Ecto neural progenitor cell (in vitro differentiated cells): ENCODE data around the gene PPP1R14B.
A peak's percentile ranks its signal among the peaks of the same experiment; 100 is the strongest.

Experiments
- DNase-seq: peaks from one replicate; pipeline ENCODE4 v3.0.0-alpha.2; 2018; ENCODE audit warnings: low spot score

Gene PPP1R14B

DNA sequence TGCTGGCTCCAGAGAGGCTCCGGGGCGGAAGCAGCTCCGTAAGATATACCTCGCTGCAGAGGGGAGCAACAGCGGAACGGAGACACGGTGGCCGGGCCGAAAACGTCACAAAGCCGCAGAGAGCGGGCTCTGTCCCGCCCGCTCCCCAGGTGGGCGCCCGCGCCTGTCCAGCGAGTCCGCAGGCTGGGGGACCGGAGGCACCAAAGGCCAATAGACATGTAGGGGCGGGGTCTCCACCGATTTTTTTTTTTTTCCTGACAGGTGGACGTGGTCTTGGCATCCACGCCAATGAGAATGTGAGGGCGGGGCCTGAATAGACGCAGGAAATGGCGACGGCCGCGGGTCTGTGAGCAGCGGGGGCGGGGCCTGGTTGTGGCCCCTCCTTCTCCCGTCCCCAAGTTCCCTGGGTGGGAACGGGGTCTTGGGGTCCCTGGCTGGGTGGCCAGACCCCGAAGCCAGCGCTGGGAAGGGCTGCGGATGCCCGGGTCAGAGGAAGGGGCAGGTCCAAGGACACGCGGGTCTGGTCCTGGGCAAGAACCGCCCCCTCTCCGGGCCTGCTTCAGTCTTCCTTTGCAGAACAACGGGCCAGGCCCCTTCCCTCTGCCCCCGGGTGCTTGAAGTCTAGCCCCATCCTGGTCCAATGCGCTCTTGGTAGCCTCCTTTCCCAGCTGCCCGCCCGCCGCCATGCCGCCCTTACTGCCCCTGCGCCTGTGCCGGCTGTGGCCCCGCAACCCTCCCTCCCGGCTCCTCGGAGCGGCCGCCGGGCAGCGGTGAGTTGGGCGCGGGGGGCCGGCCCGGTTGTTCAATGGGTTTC, 16.4 kb downstream of the PPP1R14B start, which contains the start of gene DNAJC4:
Gene DNAJC4 (plus strand): TSS at position 378 of the 814 bp plus-strand sequence. CDS start 307 bp downstream, at position 685.
- DNase-seq, result peak; percentile 94

DNA sequence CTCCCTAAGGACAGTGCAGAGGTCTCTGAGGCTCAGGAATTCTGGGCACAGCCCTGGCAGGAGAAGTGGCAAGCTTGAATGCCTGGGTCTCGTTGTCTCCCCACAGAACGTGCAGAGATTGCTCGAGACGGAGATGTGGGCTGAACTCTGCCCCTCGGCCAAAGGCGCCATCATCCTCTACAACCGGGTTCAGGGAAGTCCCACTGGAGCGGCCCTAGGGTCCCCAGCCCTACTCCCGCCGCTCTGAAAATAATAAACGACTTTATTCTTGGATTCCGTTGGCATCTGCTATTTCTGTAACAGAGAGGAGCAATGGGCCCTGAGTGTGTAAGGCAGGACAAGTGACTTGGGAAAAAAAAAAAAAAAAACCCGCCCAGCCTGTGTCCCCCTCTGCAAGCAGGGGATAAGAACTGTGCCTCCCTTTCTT, 17.0 kb downstream of the PPP1R14B start:
- no peak for DNase-seq

DNA sequence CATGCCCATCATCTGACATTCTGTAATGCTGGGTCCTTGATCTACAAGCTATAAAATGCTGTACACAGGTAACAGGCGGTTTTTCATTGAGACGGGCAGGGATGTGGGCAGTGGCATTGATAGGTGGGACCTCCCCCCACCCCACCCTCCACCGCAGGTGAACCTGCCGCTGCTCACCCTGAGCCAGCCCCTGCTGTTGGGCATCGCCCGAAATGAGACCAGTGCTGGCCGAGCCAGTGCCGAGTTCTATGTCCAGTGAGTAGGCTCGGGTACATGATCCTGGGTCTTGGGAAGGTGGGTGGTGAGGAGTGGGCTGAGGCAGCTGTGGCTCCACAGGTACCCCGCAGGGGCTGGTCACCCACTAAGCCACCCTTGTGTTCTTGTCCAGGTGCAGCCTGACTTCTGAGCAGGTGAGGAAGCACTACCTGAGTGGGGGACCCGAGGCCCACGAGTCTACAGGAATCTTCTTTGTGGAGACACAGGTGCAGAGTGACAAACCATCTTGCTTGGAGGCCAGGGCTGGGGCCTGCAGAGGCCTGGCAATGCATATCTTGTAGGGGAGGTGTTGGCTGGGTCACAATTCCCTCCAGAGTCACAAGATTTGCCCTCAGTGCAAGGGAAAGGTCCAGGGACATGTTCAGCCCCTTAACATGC, 17.5 kb downstream of the PPP1R14B start:
- DNase-seq, result no peak

DNA sequence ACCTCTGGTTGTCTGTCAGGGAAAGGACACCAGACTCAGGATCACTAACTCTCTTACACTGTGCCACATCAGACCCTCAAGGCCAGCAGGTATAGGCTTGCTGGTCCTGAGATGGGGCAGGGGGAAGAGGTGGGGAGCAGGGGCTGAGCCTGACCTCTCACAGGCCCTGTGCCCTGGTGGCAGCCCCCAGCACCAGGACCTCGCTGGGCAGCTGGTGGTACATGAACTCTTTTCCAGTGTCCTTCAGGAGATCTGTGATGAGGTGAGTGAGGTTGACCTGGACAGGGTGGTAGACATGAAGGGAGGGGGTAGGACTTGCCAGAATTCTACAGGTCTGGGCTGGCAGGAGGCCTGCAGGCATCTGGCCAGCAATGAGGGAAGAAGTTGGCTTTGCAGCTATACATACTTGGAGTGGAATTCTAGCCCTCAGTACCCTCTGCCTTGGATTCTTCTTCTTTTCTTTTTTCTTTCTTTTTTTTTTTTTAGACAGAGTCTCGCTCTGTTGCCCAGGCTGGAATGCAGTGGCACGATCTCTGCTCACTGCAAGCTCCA, 19.3 kb downstream of the PPP1R14B start:
- no peak for DNase-seq

DNA sequence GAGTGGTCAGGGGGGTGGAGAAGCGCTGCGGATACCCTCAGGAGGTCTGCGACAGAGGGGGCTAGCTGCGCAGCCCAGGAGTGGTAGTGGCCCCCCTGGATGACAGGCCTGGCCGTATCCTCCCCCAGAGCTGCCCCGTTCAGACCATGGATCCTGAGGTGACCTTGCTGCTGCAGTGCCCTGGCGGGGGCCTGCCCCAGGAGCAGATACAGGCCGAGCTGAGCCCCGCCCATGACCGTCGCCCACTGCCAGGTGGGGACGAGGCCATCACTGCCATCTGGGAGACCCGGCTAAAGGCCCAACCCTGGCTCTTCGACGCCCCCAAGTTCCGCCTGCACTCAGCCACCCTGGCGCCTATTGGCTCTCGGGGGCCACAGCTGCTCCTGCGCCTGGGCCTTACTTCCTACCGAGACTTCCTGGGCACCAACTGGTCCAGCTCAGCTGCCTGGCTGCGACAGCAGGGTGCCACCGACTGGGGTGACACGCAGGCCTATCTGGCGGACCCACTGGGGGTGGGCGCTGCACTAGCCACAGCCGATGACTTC, 20.2 kb downstream of the PPP1R14B start:
- no peak for DNase-seq

DNA sequence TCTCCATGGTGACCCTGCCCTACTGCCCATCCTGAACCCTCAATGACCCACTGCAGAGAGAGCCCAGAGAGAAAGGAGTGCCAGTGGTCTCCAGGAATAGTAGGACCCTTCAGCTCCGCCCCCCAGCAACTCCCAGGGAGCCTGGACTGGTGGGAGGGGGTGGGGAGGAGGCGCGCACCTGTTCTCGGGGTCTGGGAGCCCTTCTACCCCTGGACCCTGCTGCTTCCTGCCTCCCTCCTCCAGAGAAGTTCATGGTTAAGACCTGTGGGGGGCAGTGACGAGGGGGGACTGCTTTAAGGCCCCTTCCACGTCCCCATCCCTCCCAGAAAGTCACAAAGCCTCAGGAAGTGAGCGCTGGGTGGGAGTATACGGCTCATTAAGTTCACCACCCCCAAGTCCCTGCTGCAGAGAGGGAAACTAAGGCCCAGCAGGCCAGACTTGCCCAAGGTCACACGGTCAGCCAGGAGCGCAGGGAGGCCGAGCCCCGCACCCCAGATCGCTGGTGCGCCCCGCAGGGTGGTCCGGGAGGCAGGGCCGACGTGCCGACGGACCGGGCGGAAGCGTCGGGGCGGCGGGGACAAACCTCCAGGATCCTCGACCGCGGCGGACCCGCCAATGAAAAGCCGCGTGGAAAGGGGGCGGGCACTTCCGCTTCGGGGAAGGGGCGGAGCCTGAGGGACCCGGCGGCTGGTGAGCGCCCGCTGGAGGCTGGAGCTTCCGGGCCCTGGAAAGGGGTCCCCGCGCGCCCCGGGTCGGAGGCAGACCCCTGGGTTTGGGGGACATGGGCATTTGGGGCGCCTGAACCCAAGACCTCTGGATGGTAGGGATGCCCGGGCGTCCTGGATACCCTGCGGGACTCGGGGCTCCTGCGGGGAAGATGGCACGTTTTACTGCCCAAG, 20.9 kb downstream of the PPP1R14B start, which contains the start of the genes NUDT22 and TRPT1:
Gene NUDT22 (plus strand): TSS at position 667 of the 899 bp plus-strand sequence. CDS start 379 bp downstream, outside the sequence.
Gene TRPT1 (minus strand): TSS at position 579 of the 899 bp plus-strand sequence. CDS start 326 bp downstream, at position 253.
- DNase-seq, result peak; percentile 94

DNA sequence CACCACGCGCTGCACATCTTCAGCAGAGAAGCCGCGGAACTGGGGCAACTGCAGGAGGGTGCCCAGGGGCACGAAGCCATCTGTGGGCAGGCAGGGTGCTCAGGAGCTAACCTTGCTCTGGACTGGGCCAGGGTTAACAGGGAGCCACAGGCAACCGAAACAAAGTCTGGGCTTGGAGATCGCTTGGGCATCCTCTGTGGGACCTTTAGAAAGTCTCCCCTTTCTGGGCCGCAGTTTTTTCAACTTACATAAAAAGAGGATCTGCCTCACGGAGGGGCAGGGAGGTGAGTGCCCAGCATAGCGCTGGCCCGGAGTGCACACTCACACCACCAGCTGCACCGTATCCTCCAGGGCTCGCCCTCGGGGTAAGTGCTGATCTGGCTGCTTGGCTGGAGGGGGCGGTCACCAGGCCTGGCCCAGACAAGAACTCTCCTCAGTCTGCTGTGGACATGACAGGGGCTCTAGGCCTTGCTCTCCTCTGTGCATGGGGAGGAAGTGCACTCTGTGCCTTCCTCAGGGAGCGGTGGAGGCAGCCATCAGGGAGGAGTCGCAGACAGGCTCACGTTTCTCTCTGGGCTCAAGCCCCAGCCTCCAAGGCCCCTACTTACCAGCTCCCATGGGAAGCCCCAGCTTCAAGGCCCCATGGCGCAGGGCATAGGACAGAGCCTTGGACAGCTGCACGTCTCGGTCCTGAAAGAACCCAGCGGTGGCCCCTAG, 21.7 kb downstream of the PPP1R14B start:
- DNase-seq, result no peak

DNA sequence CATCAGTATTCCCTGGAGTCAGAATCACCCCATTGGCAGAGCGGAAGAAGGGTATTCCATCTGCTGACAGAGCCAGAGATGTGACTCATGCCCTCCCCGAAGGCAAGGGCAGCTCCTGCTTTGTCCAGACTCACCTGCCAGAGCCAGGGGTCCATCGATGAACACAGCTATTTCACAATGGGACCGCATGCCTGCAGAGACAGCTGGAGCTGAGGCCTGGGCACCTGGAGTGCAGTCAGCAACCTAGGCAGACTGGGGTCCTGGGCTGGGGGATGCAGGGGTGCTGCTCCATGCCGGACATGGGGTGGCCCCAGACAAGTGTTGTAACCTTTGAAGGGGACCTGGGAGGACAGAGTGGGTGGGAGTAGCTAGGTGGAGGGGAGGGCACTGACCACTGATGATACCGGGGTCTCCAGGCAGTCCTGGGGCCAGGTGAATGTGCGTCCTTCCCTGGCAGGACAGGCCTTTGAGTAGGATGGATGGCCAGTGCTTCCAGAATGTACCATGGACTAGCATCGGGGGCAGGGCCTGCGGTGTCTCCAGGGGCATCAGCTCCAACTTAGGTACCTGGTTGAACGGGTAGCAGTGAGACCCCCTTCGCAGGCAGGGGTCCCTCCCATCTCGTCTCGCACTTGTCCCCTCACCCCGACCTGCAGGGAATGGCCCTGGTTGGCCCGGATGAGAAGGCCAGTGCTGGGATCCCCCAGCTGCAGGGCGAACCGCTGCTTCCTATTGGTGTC, 22.4 kb downstream of the PPP1R14B start:
- DNase-seq, result no peak

DNA sequence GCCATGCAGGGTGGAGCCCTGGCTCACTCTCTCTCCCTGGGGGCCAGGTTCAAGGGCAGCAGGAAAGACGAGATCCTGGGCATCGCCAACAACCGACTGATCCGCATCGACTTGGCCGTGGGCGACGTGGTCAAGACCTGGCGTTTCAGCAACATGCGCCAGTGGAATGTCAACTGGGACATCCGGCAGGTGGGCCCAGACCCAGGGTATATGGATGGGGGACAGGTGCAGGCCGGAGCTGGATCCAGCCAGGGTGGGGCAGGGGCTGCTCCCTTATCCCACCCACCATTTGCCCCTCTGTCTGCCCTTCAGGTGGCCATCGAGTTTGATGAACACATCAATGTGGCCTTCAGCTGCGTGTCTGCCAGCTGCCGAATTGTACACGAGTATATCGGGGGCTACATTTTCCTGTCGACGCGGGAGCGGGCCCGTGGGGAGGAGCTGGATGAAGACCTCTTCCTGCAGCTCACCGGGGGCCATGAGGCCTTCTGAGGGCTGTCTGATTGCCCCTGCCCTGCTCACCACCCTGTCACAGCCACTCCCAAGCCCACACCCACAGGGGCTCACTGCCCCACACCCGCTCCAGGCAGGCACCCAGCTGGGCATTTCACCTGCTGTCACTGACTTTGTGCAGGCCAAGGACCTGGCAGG, 23.6 kb downstream of the PPP1R14B start:
- no peak for DNase-seq

DNA sequence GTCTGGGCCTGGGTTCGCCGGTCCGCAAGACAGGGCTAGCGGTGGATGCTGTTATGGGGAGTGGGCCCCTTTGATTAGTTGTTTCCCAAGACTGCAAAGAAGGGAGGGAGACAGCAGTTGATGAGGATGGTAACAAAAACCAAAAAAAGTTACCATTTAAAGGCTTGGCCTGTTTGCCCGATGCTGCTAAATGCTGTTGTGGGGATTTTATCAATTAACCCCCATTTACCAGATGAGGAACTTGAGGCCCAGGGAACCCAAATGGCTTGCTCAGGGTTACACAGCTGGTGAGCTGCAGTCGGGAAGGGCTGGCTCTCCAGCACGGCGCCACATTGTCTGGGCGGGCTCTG, 24.1 kb downstream of the PPP1R14B start:
- DNase-seq, result no peak

DNA sequence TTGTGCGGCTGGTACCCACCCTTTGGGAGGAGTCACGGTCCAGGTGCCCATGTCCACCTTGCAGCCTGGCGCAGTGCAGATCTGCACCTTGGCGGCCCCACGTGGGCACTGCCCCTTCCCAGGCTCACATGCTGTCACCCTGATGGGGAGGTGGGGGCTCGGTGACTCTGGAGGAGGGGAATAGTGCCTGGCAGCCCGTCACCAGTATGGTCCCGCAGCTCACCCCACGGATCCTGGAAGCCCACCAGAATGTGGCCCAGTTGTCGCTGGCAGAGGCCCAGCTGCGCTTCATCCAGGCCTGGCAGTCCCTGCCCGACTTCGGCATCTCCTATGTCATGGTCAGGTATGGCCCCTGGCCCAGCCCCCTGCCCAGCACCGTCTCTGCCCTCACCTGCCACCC, 25.9 kb downstream of the PPP1R14B start:
- no peak for DNase-seq

DNA sequence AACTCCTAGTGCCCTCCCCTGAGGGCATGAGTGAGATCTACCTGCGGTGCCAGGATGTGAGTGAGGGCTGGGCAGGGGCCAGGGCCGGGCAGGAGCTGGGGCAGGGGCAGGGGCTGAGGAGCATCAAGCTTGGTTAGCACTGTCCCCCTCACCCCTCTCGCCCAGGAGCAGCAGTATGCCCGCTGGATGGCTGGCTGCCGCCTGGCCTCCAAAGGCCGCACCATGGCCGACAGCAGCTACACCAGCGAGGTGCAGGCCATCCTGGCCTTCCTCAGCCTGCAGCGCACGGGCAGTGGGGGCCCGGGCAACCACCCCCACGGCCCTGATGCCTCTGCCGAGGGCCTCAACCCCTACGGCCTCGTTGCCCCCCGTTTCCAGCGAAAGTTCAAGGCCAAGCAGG, 26.5 kb downstream of the PPP1R14B start:
- DNase-seq, result no peak

DNA sequence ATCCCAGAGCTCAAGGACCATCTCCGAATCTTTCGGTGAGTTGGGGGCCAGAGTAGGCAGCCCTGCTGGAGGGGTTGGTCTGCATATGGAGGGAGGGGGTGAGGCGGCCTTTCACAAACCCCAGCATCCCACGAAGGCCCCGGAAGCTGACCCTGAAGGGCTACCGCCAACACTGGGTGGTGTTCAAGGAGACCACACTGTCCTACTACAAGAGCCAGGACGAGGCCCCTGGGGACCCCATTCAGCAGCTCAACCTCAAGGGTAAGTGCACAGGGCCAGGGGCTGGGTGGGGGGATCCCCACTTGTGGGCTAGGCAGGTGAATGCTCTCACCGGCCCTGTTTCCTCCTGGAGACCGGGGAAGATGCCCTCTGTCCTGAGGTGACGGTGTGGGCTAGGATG, 27.0 kb downstream of the PPP1R14B start:
- no peak for DNase-seq

DNA sequence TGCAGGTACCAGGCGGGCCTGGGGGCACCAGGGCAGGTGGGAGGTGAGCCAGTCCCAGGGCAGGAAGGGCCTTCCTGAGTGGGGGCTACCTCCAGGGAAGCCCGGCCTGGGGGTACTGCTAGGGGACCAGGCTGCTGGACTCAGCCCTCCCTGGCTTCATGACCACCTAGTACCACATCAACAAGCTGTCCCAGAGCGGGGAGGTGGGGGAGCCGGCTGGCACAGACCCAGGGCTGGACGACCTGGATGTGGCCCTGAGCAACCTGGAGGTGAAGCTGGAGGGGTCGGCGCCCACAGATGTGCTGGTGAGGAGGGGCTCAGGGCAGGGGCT, 27.4 kb downstream of the PPP1R14B start:
- no peak for DNase-seq

DNA sequence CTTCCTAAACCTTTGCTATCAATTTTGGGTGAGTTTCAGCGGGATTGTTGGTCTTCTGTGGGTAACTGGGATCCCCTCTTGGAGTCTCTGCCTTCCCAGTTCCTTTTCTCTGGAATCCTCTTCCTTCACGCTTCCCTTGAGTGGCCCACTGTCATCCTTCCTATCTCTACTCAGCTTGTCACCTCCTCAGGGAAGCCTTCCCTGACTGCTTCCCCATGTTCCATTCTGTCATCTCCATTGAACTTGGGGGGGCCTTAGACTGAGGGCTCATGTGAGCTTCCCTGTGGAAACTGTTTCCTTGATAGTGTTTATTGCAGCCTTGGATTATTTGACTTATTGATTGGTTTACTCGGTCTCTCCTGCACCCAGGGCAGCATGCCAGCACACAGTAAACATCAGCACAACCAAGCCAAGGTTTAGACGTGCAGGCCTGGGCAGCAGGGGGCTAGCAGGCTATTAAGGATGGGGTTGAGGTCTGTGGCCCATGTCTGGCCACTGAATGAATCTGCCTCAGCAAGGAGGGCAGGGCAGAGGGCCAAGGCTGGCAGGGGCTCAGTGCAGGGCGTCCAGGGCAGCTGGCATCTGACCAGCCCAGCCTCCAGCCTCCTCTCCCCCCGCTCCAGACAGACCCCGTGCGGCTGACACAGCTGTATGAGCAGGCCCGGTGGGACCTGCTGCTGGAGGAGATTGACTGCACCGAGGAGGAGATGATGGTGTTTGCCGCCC, 28.0 kb downstream of the PPP1R14B start:
- no peak for DNase-seq

DNA sequence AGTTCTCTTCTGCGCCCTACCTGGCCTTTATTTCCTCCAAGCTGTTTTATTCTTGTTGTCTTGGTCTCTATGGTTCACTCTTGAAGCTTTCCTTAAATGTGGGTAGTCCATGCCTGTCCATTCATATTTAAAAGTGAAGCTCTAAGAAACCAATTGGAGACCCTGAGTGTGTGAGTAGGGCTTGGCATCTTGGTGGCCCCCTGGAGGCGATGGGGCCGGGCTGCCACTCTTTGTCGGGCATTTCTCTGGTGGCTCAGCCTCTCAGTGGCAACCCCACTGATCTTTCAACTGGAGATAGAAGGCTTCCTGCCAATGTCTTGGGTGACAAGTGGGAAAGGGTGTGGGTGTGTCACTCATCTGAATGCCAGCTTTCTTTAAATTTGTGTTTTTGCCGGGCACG, 29.9 kb downstream of the PPP1R14B start:
- no peak for DNase-seq

DNA sequence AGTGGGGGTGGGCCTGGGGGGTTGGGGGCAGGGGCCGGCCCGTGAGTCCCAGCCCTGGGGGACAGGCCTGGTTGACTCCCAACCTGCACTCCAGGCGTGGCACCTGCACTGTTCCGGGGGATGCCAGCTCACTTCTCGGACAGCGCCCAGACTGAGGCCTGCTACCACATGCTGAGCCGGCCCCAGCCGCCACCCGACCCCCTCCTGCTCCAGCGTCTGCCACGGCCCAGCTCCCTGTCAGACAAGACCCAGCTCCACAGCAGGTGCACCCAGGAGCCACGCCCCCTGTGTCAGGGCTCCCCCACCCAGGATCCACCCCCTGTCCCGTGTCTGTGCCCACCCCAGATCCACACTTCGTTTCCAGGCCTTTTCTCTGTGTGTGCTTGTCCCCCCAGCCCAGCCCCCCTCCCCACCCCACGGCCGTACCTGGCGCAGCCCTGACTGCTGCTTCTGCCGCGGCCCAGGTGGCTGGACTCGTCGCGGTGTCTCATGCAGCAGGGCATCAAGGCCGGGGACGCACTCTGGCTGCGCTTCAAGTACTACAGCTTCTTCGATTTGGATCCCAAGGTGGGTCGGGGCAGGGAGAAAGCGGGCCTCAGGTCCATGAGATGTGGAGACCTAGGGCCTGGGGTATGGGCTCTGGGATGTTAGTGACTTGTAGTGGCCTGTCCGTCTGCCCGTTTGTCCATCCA, 35.4 kb downstream of the PPP1R14B start:
- no peak for DNase-seq

DNA sequence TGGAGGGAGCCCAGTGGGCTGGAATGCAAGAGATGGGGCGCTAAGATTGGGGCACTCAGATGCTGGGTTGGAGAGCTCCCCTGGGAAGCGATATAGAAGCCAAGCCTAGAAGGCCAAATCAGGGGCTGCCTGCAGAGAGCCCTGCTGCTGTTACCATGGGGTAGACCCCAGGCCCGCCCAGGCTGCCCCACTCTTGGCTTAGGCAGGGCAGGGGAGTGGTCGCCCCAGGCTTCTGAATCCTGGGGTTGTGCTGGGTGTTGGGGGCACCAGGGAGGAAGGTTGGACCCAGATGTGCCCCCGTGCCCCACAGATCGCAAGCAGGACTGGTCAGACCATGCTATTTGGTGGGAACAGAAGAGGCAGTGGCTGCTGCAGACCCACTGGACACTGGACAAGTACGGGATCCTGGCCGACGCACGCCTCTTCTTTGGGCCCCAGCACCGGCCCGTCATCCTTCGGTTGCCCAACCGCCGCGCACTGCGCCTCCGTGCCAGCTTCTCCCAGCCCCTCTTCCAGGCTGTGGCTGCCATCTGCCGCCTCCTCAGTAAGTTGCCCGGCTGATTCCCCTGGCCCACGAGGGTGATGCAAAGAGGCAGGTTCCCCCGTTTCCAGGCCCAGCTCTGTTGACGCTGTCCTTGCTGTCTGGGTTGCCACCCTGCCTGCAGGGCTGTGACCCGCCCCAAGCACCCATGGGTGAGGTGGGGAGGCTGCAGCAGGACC, 36.3 kb downstream of the PPP1R14B start:
- DNase-seq, result no peak
